Measurements from ENCODE around the gene HSPB1. TPM values are rescaled to one million over a fixed set of nuclear protein-coding genes. Genes with fewer than 3 reads are reported as not detected.

Gene HSPB1
- total and polyA plus RNA-seq, 2 experiments from 2014 or later, result 48.1 to 437 TPM

DNA sequence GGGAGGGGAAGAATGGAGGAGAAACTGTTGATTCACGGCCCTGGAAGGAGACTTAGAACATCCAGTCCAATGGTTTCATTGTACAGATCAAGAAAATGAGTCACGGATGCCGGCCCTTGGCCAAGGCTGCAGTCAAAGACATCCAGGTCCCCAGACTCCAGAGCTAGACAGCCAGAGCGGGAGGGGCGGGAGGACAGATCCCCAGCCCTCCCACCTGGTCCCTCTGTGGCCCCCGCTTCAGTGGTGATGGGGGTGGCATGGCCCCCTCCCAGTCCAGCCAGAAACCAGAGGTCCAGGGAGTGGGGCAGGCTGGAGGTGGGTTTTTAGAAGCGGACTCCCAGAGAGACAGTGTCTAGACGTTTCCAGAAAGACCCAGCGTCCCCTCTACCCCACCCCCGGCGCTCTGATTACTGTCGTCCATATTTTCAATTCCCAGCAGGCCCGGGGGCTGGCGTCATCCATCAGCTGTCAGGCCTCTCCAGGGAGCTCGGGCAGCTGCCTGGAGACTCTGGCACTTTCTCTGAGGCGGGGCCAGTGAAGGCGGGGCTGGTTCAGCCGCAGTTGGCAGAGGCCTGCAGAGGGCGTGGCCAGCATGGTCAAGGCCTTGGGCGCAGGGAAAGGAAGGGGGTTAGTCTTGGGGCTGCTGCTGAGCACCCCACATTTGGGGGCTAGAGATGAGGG is 8.0 kb upstream of the HSPB1 start:
- H3K79me2 ChIP-seq (replicated peaks; ENCODE audit: insufficient read depth), result no peaks in the 10 kb centered on the region
- ATAC-seq, result peak; percentile 67
- H2AFZ ChIP-seq, result peak overlapping the region; percentile 47; the same call in 1 of the 2 replicates
- H3K36me3 Mint-ChIP-seq (ENCODE audit: low read depth), result no peaks in the 10 kb centered on the region
- no peaks in the 10 kb centered on the region for H3K9me2 ChIP-seq (ENCODE audit: insufficient read depth)
- DNase-seq (ENCODE audit: low spot score), result peak; percentile 92
- H3K36me3 ChIP-seq (ENCODE audit: insufficient read depth), result no peaks in the 10 kb centered on the region
- peaks cover 35% of the 10 kb centered on the region for H3K4me1 Mint-ChIP-seq
- H3F3A ChIP-seq (replicated peaks; ENCODE audit: low read depth), result peaks cover 9% of the 10 kb centered on the region; the same call in 1 of the 2 replicates
- no peak overlapping the region for H3K4me3 Mint-ChIP-seq
- no peaks in the 10 kb centered on the region for H4K20me1 ChIP-seq (replicated peaks; ENCODE audit: insufficient read depth)
- H3K27ac Mint-ChIP-seq, result no peak overlapping the region
- peak overlapping the region; percentile 71; the same call in 1 of the 2 replicates for H3K4me2 ChIP-seq
- H3K4me1 ChIP-seq (ENCODE audit: insufficient read depth), result peaks cover 23% of the 10 kb centered on the region
- no peak overlapping the region for H3K27ac ChIP-seq (ENCODE audit: low read depth)
- TF ChIP-seq CREB1 (CRISPR knock-in tag; IDR thresholded peaks at IDR 0.05; ENCODE audit: low read depth) (peak; percentile 68; the same call in 1 of the 2 replicates), POLR2AphosphoS5 (IDR thresholded peaks at IDR 0.05; ENCODE audit: low read depth) (peak; percentile 33)
- TF ChIP-seq, protein P1, sequence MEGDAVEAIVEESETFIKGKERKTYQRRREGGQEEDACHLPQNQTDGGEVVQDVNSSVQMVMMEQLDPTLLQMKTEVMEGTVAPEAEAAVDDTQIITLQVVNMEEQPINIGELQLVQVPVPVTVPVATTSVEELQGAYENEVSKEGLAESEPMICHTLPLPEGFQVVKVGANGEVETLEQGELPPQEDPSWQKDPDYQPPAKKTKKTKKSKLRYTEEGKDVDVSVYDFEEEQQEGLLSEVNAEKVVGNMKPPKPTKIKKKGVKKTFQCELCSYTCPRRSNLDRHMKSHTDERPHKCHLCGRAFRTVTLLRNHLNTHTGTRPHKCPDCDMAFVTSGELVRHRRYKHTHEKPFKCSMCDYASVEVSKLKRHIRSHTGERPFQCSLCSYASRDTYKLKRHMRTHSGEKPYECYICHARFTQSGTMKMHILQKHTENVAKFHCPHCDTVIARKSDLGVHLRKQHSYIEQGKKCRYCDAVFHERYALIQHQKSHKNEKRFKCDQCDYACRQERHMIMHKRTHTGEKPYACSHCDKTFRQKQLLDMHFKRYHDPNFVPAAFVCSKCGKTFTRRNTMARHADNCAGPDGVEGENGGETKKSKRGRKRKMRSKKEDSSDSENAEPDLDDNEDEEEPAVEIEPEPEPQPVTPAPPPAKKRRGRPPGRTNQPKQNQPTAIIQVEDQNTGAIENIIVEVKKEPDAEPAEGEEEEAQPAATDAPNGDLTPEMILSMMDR (conservative IDR thresholded peaks at IDR 0.05; ENCODE audit: low read depth in 2 of 2), result peak in 1 of 2 experiments; percentile 27; a peak in 1 of 4 replicates
- TF ChIP-seq, protein P2, sequence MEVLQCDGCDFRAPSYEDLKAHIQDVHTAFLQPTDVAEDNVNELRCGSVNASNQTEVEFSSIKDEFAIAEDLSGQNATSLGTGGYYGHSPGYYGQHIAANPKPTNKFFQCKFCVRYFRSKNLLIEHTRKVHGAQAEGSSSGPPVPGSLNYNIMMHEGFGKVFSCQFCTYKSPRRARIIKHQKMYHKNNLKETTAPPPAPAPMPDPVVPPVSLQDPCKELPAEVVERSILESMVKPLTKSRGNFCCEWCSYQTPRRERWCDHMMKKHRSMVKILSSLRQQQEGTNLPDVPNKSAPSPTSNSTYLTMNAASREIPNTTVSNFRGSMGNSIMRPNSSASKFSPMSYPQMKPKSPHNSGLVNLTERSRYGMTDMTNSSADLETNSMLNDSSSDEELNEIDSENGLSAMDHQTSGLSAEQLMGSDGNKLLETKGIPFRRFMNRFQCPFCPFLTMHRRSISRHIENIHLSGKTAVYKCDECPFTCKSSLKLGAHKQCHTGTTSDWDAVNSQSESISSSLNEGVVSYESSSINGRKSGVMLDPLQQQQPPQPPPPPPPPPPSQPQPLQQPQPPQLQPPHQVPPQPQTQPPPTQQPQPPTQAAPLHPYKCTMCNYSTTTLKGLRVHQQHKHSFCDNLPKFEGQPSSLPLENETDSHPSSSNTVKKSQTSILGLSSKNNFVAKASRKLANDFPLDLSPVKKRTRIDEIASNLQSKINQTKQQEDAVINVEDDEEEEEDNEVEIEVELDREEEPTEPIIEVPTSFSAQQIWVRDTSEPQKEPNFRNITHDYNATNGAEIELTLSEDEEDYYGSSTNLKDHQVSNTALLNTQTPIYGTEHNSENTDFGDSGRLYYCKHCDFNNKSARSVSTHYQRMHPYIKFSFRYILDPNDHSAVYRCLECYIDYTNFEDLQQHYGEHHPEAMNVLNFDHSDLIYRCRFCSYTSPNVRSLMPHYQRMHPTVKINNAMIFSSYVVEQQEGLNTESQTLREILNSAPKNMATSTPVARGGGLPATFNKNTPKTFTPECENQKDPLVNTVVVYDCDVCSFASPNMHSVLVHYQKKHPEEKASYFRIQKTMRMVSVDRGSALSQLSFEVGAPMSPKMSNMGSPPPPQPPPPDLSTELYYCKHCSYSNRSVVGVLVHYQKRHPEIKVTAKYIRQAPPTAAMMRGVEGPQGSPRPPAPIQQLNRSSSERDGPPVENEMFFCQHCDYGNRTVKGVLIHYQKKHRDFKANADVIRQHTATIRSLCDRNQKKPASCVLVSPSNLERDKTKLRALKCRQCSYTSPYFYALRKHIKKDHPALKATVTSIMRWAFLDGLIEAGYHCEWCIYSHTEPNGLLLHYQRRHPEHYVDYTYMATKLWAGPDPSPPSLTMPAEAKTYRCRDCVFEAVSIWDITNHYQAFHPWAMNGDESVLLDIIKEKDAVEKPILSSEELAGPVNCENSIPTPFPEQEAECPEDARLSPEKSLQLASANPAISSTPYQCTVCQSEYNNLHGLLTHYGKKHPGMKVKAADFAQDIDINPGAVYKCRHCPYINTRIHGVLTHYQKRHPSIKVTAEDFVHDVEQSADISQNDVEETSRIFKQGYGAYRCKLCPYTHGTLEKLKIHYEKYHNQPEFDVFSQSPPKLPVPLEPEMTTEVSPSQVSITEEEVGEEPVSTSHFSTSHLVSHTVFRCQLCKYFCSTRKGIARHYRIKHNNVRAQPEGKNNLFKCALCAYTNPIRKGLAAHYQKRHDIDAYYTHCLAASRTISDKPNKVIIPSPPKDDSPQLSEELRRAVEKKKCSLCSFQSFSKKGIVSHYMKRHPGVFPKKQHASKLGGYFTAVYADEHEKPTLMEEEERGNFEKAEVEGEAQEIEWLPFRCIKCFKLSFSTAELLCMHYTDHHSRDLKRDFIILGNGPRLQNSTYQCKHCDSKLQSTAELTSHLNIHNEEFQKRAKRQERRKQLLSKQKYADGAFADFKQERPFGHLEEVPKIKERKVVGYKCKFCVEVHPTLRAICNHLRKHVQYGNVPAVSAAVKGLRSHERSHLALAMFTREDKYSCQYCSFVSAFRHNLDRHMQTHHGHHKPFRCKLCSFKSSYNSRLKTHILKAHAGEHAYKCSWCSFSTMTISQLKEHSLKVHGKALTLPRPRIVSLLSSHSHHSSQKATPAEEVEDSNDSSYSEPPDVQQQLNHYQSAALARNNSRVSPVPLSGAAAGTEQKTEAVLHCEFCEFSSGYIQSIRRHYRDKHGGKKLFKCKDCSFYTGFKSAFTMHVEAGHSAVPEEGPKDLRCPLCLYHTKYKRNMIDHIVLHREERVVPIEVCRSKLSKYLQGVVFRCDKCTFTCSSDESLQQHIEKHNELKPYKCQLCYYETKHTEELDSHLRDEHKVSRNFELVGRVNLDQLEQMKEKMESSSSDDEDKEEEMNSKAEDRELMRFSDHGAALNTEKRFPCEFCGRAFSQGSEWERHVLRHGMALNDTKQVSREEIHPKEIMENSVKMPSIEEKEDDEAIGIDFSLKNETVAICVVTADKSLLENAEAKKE (CRISPR knock-in tag; IDR thresholded peaks at IDR 0.05), result no peak
- peak overlapping the region; percentile 34 for H3K4me3 ChIP-seq
- H3K27me3 ChIP-seq (ENCODE audit: insufficient read depth), result no peaks in the 10 kb centered on the region; the same call in 1 of the 2 replicates
- H3K27me3 Mint-ChIP-seq (ENCODE audit: insufficient read depth, low read depth, poor library complexity), result peaks cover 41% of the 10 kb centered on the region
- no peaks in the 10 kb centered on the region for H3K9me3 Mint-ChIP-seq
